ENCODE data around the gene CYP2E1. TPM values are rescaled to one million over a fixed set of nuclear protein-coding genes. Genes with fewer than 3 reads are reported as not detected.
A peak's percentile ranks its signal among the peaks of the same experiment; 100 is the strongest.
"Not testable (repeated sequence)": the region's sequence is repeated elsewhere in the genome, so short reads cannot be mapped to it uniquely, and the experiment has no call there.

CYP2E1 gene
- total RNA-seq, 1 donor from 2014 or later, result under 0.01 TPM

DNA sequence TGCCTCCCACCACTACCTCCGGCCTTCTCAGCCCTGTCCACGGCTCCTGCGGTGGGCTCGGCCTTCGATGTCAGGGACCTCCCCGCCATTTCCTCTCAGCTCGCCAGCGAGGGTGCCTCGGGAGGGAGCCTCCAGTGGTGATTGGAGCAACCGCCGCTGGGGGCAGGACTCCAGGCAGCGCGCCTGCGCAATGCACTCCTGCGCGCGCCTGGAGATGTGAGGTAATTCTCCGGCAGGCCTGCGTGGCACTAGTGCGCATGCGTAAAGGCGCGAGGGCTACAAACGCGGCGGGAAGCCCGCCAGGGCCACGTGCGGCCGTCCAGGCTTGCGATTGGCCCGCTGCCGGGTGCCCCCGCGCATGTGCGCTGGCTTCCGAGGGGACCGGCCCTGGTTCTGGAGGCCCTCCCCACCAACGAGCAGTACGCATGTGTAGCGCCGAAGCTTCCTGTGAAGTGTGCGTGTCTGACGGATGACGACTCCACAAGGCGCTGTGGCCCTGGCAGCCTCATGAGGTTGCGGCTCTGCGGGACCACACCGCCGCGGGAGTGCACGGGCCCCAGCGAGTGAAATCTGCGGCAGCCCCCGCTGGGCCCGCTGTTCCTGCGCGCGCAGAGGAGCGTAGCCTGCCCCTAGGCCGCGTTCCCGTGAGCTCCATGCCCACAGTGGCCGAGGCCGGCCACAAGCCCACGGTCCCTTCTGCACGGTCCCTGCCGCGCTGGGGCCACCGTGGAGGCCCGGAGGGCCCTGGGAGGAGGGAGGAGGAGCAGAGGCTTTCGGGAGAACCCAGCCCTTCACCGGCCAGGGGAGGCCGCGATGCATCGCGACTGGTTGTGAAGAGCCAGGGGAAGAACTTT, 38.5 kb downstream of the CYP2E1 start, which contains the start of gene SYCE1:
Gene SYCE1 (minus strand): TSS at position 143 of the 854 bp plus-strand sequence. CDS start 54 bp downstream, at position 89.
- no peak within 1 kb of the TSS for H3K4me3 ChIP-seq (ENCODE audit: low read depth, low read length)
- no peak for DNase-seq (ENCODE audit: low read depth)
- no peak for FAIRE-seq

DNA sequence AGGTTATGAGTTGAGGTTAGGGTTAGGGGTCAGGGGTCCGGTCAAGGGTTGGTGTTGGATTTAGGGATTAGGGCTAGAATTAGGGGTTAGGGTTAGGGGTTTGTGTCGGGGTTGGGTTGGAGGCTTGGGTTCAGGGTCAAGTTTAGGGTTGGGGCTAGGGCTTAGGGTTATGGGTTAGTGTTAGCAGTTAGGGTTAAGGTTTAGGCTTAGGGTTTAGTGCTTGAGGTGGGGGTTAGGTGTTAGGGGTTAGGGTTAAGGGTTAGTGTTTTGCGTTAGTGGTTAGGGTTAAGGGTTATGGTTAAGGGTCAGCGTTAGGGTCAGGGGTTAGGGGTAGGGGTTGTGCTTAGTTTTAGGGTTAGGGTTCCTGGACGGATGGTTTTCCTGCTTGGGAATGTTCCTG, 40.0 kb downstream of the CYP2E1 start:
- FAIRE-seq, result no peak
- H3K36me3 ChIP-seq (ENCODE audit: control insufficient read depth, insufficient read depth, low read length), result no peaks in the 10 kb centered on the region
- TF ChIP-seq, protein P1, sequence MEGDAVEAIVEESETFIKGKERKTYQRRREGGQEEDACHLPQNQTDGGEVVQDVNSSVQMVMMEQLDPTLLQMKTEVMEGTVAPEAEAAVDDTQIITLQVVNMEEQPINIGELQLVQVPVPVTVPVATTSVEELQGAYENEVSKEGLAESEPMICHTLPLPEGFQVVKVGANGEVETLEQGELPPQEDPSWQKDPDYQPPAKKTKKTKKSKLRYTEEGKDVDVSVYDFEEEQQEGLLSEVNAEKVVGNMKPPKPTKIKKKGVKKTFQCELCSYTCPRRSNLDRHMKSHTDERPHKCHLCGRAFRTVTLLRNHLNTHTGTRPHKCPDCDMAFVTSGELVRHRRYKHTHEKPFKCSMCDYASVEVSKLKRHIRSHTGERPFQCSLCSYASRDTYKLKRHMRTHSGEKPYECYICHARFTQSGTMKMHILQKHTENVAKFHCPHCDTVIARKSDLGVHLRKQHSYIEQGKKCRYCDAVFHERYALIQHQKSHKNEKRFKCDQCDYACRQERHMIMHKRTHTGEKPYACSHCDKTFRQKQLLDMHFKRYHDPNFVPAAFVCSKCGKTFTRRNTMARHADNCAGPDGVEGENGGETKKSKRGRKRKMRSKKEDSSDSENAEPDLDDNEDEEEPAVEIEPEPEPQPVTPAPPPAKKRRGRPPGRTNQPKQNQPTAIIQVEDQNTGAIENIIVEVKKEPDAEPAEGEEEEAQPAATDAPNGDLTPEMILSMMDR (IDR thresholded peaks at IDR 0.05; ENCODE audit: insufficient read depth, low read length, severe bottlenecking), result no peak
- H3K27me3 ChIP-seq (ENCODE audit: control insufficient read depth, insufficient read depth, low read length), result no peaks in the 10 kb centered on the region
- no peak overlapping the region for H3K4me3 ChIP-seq (ENCODE audit: low read depth, low read length)
- no peak for DNase-seq (ENCODE audit: low read depth)

More for the DNA sequence above, 38.5 kb downstream of the CYP2E1 start, which contains the start of gene SYCE1:
- no peaks in the 10 kb centered on the region for H3K27me3 ChIP-seq (ENCODE audit: control insufficient read depth, insufficient read depth, low read length)
- TF ChIP-seq, protein P1 (IDR thresholded peaks at IDR 0.05; ENCODE audit: insufficient read depth, low read length, severe bottlenecking), result no peak
- no peaks in the 10 kb centered on the region for H3K36me3 ChIP-seq (ENCODE audit: control insufficient read depth, insufficient read depth, low read length)

DNA sequence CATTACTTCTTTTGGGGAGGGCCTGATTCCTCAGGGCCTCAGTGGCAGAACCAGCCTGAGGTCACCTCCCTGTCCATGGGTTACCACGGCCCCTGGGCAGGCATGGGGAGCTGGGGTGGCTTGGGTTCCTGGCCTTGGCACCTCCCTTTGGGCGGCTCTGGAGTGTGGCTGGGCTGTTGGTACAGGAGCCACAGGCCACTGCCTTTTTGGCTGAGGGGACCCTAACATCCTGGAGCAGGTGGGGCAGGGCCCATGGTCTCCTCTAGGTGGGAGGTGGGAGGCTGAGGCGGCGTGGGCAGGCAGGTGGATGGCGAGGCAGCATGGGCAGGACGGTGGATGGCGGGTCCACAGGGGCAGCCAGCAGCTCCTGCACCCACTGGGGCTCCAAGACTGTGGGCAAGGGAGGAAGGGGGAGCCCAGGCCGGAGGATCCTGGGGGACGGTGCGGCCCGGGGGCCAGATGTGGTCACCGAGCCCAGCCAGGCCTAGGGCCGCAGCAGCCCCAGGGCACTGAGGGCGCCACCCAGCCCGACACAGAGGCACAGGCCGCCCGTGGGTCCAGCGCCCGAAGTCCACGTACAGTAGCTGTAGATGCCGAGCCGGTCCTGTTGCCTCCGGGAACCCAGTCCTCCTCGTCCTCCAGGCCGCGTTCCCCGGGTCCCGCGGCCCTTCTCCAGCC, 40.6 kb downstream of the CYP2E1 start:
- no peaks in the 10 kb centered on the region for H3K36me3 ChIP-seq (ENCODE audit: control insufficient read depth, insufficient read depth, low read length)
- H3K4me3 ChIP-seq (ENCODE audit: low read depth, low read length), result no peak overlapping the region
- FAIRE-seq, result no peak
- no peak for DNase-seq (ENCODE audit: low read depth)
- TF ChIP-seq, protein P1 (IDR thresholded peaks at IDR 0.05; ENCODE audit: insufficient read depth, low read length, severe bottlenecking), result no peak
- H3K27me3 ChIP-seq (ENCODE audit: control insufficient read depth, insufficient read depth, low read length), result no peaks in the 10 kb centered on the region

DNA sequence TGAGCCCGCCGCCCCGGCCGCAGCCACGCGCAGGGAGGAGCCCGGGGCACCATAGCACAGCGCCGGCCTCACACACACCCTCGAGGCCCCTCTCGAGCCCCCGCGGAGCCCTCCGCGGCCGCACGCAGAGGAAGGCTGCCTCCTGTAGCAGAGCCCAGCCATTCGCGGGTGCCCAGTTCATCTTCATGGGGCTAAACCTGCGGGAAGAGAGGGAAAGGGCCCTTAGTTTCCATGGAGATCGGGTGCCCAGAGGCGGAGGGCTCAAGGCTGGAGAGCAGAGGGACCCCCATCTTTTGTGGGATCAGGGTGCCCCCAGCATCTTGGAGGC, 41.1 kb downstream of the CYP2E1 start:
- no peaks in the 10 kb centered on the region for H3K36me3 ChIP-seq (ENCODE audit: control insufficient read depth, insufficient read depth, low read length)
- FAIRE-seq (no peak), DNase-seq (ENCODE audit: low read depth) (no peak)
- H3K27me3 ChIP-seq (ENCODE audit: control insufficient read depth, insufficient read depth, low read length), result no peaks in the 10 kb centered on the region
- H3K4me3 ChIP-seq (ENCODE audit: low read depth, low read length), result no peak overlapping the region
- TF ChIP-seq, protein P1 (IDR thresholded peaks at IDR 0.05; ENCODE audit: insufficient read depth, low read length, severe bottlenecking), result no peak

DNA sequence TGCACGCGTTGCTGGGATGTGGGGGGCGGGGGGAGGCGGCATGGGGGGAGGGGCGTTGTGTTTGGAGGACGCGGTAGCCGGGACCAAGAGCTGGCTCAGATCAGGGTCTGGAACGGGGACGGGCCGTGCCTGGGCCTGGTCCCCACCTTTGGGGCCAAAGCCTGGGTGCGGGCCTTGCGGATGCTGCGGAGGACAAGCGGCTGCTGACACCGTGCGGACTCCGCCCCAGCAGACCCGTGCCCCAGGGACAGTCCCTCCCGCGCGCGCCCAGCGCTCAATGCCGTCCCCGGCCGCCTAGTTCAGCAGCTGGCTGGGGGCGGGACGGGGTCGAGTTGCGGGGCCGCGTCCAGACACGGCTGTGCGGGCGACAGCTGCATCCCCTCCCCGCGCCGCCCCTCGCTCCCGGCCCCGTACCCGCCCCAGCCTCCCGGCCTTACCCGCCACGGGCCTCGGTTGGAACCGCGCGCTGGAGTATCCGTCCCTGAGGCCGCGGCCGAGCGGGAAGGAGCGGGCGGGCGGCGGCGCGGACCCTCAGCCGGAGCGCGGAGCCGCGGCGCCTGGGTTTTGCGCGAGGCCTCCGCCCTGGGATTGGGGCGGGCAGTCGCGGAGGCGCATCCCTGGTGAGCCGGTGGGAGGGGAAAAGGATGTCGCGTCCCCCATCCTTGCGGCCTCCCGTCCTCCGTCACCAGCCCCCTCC, 41.8 kb downstream of the CYP2E1 start:
- DNase-seq (ENCODE audit: low read depth); H3K27me3 ChIP-seq (ENCODE audit: control insufficient read depth, insufficient read depth, low read length); FAIRE-seq; H3K36me3 ChIP-seq (ENCODE audit: control insufficient read depth, insufficient read depth, low read length); H3K4me3 ChIP-seq (ENCODE audit: low read depth, low read length): not testable (repeated sequence)

DNA sequence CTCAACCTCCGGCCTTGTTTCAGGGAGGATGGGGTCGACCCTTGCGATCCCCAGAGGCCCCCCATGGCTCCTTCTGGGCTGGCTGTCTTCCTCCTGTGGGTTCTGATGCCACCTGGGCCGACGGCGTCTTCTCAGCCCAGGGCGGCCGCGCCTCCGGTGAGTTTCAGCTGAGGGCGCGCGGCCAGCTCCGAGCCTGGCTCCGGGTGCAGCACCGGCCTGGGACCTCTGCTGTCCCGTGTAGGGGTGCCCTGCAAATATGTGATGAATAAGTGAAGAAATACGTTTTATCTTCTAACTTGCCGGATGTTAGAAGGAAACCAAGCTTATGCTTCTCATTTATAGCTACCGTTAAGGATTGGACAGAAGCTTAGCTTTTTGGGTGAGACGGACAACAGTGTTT, 42.6 kb downstream of the CYP2E1 start:
- not testable (repeated sequence) for DNase-seq (ENCODE audit: low read depth); H3K27me3 ChIP-seq (ENCODE audit: control insufficient read depth, insufficient read depth, low read length); H3K4me3 ChIP-seq (ENCODE audit: low read depth, low read length); H3K36me3 ChIP-seq (ENCODE audit: control insufficient read depth, insufficient read depth, low read length)
- peak; percentile 55 for FAIRE-seq

DNA sequence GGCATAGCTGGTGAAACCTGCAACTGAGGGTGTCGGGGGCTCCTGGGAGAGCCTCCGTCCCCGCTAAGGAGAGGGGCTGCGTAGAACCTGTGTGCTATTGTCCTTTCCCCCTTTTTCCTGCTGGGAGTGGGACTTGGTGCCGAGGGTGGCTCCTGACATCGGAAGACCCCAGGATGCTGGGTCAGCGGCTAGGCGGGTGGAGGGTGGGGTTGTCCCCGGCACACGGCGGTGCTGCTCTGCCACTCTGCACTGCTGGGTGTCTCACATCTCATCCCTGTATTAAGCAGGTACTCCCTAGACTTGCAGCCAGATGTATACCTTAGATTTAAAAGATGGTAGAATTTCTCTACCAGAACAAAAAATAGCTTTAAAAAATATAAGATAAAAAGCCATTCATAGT, 44.9 kb downstream of the CYP2E1 start:
- DNase-seq (ENCODE audit: low read depth); H3K27me3 ChIP-seq (ENCODE audit: control insufficient read depth, insufficient read depth, low read length); H3K36me3 ChIP-seq (ENCODE audit: control insufficient read depth, insufficient read depth, low read length); H3K4me3 ChIP-seq (ENCODE audit: low read depth, low read length): not testable (repeated sequence)
- peak; percentile 88 for FAIRE-seq

DNA sequence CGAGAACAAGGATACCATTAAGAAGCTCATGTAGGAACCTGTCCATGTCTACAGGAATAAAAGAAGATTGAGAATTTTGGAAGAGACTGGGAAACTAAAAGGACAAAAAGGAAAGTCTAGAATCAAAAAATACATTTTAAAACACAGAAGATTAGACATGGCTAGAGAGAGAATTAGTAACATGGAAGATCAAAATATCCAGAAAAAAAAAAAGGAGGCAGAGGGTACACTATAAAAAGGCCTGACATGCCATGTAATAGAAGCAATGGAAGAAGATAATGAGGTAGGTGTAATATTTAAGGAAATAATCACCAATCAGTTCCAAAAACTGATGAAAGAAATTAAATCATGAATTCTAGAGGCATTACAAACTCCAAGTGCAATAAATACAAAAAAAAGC, 46.3 kb downstream of the CYP2E1 start:
- not testable (repeated sequence) for FAIRE-seq; DNase-seq (ENCODE audit: low read depth); H3K36me3 ChIP-seq (ENCODE audit: control insufficient read depth, insufficient read depth, low read length); H3K4me3 ChIP-seq (ENCODE audit: low read depth, low read length); H3K27me3 ChIP-seq (ENCODE audit: control insufficient read depth, insufficient read depth, low read length)

DNA sequence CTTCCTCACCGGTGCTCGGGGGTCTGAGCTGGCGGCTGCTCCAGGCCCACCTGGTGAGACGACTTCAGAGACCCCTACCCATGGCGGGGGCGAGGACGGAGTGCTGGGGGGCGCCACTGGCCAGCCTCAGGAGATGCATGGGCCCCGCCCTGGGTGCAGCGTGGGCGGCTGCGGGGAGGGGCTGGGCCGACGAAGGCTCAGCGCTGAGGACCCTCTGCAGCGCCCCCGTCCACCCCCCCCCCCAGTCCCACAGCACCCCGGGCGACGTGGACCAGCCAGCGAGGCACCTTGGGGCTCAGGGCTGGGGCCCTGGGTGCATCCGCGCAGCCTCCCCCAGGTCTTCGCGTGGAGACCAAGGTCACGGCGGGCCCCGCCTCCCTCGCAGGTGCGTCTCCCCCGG, 49.9 kb downstream of the CYP2E1 start:
- not testable (repeated sequence) for DNase-seq (ENCODE audit: low read depth); H3K36me3 ChIP-seq (ENCODE audit: control insufficient read depth, insufficient read depth, low read length); H3K27me3 ChIP-seq (ENCODE audit: control insufficient read depth, insufficient read depth, low read length); FAIRE-seq; H3K4me3 ChIP-seq (ENCODE audit: low read depth, low read length)
